HEK293 (cell line): ENCODE data around the gene SEC23B.

Experiments
- CTCF ChIA-PET: fragments of 350-600 bp; formaldehyde crosslinking; extraction: SDS; loops from one replicate; lab custom pipeline; 2021; ENCODE audit warnings: antibody characterized with exemption; lab: Yijun Ruan, JAX
- POLR2A ChIA-PET: fragments of 300-600 bp; formaldehyde crosslinking; extraction: SDS; loops from one replicate; lab custom pipeline; 2020; ENCODE audit warnings: antibody characterized with exemption, inconsistent platforms; lab: Yijun Ruan, JAX
- H3K27ac ChIP-seq: fragments of 200-500 bp; sonication (Bioruptor generic); 2 replicates; pipeline ENCODE4 v1.5.1; 2014; ENCODE audit warnings: low read depth, low read length, control low read depth, inconsistent platforms; ENCODE audit errors: extremely low read depth
- H3K36me3 ChIP-seq, 2 experiments: fragments of 200-500 bp in 1 of 2; sonication (Bioruptor generic) in 1 of 2; 1 replicate in 1 of 2; 2 replicates in 1 of 2; pipeline ENCODE4 v1.5.1; 2014 to 2017; ENCODE audit warnings: inconsistent platforms in 2 of 2, low read length in 2 of 2; ENCODE audit not compliant: control insufficient read depth in 2 of 2, insufficient read depth in 1 of 2
- H3K4me1 ChIP-seq: fragments of 200-500 bp; sonication (Bioruptor generic); 2 replicates; pipeline ENCODE4 v1.5.1; 2014; ENCODE audit warnings: mild to moderate bottlenecking, low read length, inconsistent platforms; ENCODE audit not compliant: control insufficient read depth, insufficient read depth
- H3K4me3 ChIP-seq: 2 replicates; pipeline ENCODE4 v1.5.1; 2011; ENCODE audit warnings: low read depth, mild to moderate bottlenecking, control low read depth, low read length, moderate library complexity
- H3K9me3 ChIP-seq: fragments of 200-500 bp; sonication (Bioruptor generic); 2 replicates; pipeline ENCODE4 v1.5.1; 2014; ENCODE audit warnings: low read depth, low read length, inconsistent platforms; ENCODE audit not compliant: control insufficient read depth, insufficient read depth
- ATF2 ChIP-seq: fragments of 450-650 bp; formaldehyde crosslinking; IDR thresholded peaks from 2 replicates; pipeline ENCODE4 v1.5.1; 2016; ENCODE audit warnings: missing biosample characterization, missing genetic modification characterization, low read depth
- CTCF ChIP-seq: fragments of 450-650 bp; formaldehyde crosslinking; IDR thresholded peaks from 2 replicates; pipeline ENCODE4 v1.5.1; 2016; ENCODE audit warnings: missing biosample characterization, missing genetic modification characterization
- ELK4 ChIP-seq: IDR thresholded peaks from 2 replicates; pipeline ENCODE4 v1.6.1; 2011; ENCODE audit warnings: mild to moderate bottlenecking, low read depth, low read length, borderline replicate concordance
- GLI2 ChIP-seq: fragments of 450-650 bp; formaldehyde crosslinking; IDR thresholded peaks from 2 replicates; pipeline ENCODE4; 2017; ENCODE audit warnings: missing biosample characterization, missing genetic modification characterization, low read depth, borderline replicate concordance
- INSM2 ChIP-seq: fragments of 450-650 bp; formaldehyde crosslinking; IDR thresholded peaks from 2 replicates; pipeline ENCODE4 v1.5.1; 2016; ENCODE audit warnings: missing biosample characterization, missing genetic modification characterization
- KLF10 ChIP-seq: fragments of 450-650 bp; IDR thresholded peaks from 2 replicates; pipeline ENCODE4 v1.5.1; 2018; ENCODE audit warnings: missing biosample characterization, mild to moderate bottlenecking, missing genetic modification characterization
- KLF16 ChIP-seq: fragments of 450-650 bp; formaldehyde crosslinking; IDR thresholded peaks from 2 replicates; pipeline ENCODE4 v1.5.1; 2017; ENCODE audit warnings: missing biosample characterization, missing genetic modification characterization
- KLF17 ChIP-seq: fragments of 450-650 bp; formaldehyde crosslinking; IDR thresholded peaks from 2 replicates; pipeline ENCODE4 v1.5.1; 2016; ENCODE audit warnings: missing biosample characterization, missing genetic modification characterization
- KLF8 ChIP-seq: fragments of 450-650 bp; formaldehyde crosslinking; IDR thresholded peaks from 2 replicates; pipeline ENCODE4 v1.5.1; 2016; ENCODE audit warnings: missing biosample characterization, missing genetic modification characterization
- ZBTB1 ChIP-seq: fragments of 450-650 bp; formaldehyde crosslinking; IDR thresholded peaks from 2 replicates; pipeline ENCODE4 v1.5.1; 2016; ENCODE audit warnings: missing biosample characterization, missing genetic modification characterization
- ZBTB26 ChIP-seq: fragments of 450-650 bp; formaldehyde crosslinking; optimal IDR thresholded peaks from 2 replicates; pipeline ENCODE3; 2016; ENCODE audit warnings: missing biosample characterization, mild to moderate bottlenecking, missing genetic modification characterization
- ZBTB48 ChIP-seq: fragments of 450-650 bp; formaldehyde crosslinking; IDR thresholded peaks from 2 replicates; pipeline ENCODE4 v1.5.1; 2016; ENCODE audit warnings: missing biosample characterization, missing genetic modification characterization
- ZNF148 ChIP-seq: fragments of 450-650 bp; formaldehyde crosslinking; IDR thresholded peaks from 2 replicates; pipeline ENCODE4 v1.5.0; 2017; ENCODE audit warnings: missing biosample characterization, missing genetic modification characterization, borderline replicate concordance
- ZNF175 ChIP-seq: fragments of 450-650 bp; formaldehyde crosslinking; IDR thresholded peaks from 2 replicates; pipeline ENCODE4 v1.5.1; 2016; ENCODE audit warnings: missing biosample characterization, missing genetic modification characterization
- ZNF18 ChIP-seq: fragments of 450-650 bp; formaldehyde crosslinking; IDR thresholded peaks from 2 replicates; pipeline ENCODE4 v1.5.1; 2016; ENCODE audit warnings: missing biosample characterization, missing genetic modification characterization
- ZNF311 ChIP-seq: fragments of 450-650 bp; formaldehyde crosslinking; IDR thresholded peaks from 2 replicates; pipeline ENCODE4 v1.5.1; 2017; ENCODE audit warnings: missing biosample characterization, missing genetic modification characterization, borderline replicate concordance
- ZNF394 ChIP-seq: fragments of 450-650 bp; formaldehyde crosslinking; IDR thresholded peaks from 2 replicates; pipeline ENCODE4 v1.5.1; 2016; ENCODE audit warnings: missing biosample characterization, missing genetic modification characterization, mild to moderate bottlenecking, moderate library complexity, borderline replicate concordance
- ZNF560 ChIP-seq: fragments of 450-650 bp; formaldehyde crosslinking; IDR thresholded peaks from 2 replicates; pipeline ENCODE4 v1.5.1; 2017; ENCODE audit warnings: missing biosample characterization, missing genetic modification characterization, borderline replicate concordance
- ZNF660 ChIP-seq: fragments of 450-650 bp; IDR thresholded peaks from 2 replicates; pipeline ENCODE4 v1.5.1; 2018; ENCODE audit warnings: missing biosample characterization, mild to moderate bottlenecking, missing genetic modification characterization
- ZNF785 ChIP-seq: fragments of 450-650 bp; formaldehyde crosslinking; IDR thresholded peaks from 2 replicates; pipeline ENCODE4 v1.5.1; 2016; ENCODE audit warnings: missing biosample characterization, missing genetic modification characterization
- ZNF843 ChIP-seq: fragments of 450-650 bp; formaldehyde crosslinking; IDR thresholded peaks from 2 replicates; pipeline ENCODE4 v1.5.1; 2016; ENCODE audit warnings: missing biosample characterization, missing genetic modification characterization

The SEC23B gene

GRCh38 chr20:18507218-18508191 is at the start of gene SEC23B:
Gene SEC23B (plus strand): TSS chr20:18507940. CDS start chr20:18510836, 2,896 bp downstream.
- peak within 1 kb of the TSS; percentile 72 for H3K27ac ChIP-seq
- 0 out of 2 replicates have a peak, but pooled peaks cover 2% of the 10 kb centered on the region for H3K4me1 ChIP-seq
- H3K4me3 ChIP-seq, result peak within 1 kb of the TSS; percentile 92
- H3K36me3 ChIP-seq, result peaks cover 23 to 31% of the 10 kb centered on the region in 2 experiments
- CTCF ChIA-PET, result interaction anchor here (0.6 to 0.7 kb wide), 2 partner anchors 283 to 1178 kb away, joined by 3 to 4 read pairs; no protein-coding TSS in a partner anchor
- no peaks in the 10 kb centered on the region for H3K9me3 ChIP-seq
- POLR2A ChIA-PET, result interaction anchor here (0.8 to 4.0 kb wide), 14 partner anchors 10 to 367 kb away, joined by 3 to 90 read pairs (median 4); partner anchors contain the start of genes DZANK1, POLR3F, RBBP9 and SMIM26
- TF ChIP-seq ZNF660 (tag by site-specific recombination) (peak; percentile 39; the same call in 1 of the 2 replicates), ZNF560 (tag by site-specific recombination) (peak; percentile 57; the same call in 1 of the 2 replicates), ZNF148 (tag by site-specific recombination) (no peak), ZNF843 (tag by site-specific recombination) (peak; percentile 55), ZNF394 (peak; percentile 87; the same call in 1 of the 2 replicates), ZBTB26 (tag by site-specific recombination) (peak; percentile 76), ZNF311 (tag by site-specific recombination) (no peak), KLF10 (peak; percentile 55), CTCF (tag by site-specific recombination) (peak; percentile 14; the same call in 1 of the 2 replicates), ATF2 (peak; percentile 99), KLF16 (tag by site-specific recombination) (peak; percentile 53; the same call in 1 of the 2 replicates), KLF17 (tag by site-specific recombination) (peak; percentile 66; the same call in 1 of the 2 replicates), INSM2 (tag by site-specific recombination) (peak; percentile 20; the same call in 1 of the 2 replicates), ZNF785 (no peak), GLI2 (tag by site-specific recombination) (no peak), ZBTB48 (peak; percentile 69; the same call in 1 of the 2 replicates), ZNF175 (tag by site-specific recombination) (no peak), KLF8 (tag by site-specific recombination) (peak; percentile 68; the same call in 1 of the 2 replicates), ZNF18 (tag by site-specific recombination) (peak; percentile 30; the same call in 1 of the 2 replicates), ELK4 (peak; percentile 68; the same call in 1 of the 2 replicates), ZBTB1 (tag by site-specific recombination) (no peak)
